GM21381 (cell line): ENCODE measurements around the gene SHQ1.

Experiments
- ATAC-seq: cut with Tn5 transposase; IDR thresholded peaks from one replicate; pipeline ENCODE4 v1.9.1; 2021; ENCODE audit warnings: mild to moderate bottlenecking, moderate library complexity; ENCODE audit not compliant: unreplicated experiment

Gene SHQ1

DNA sequence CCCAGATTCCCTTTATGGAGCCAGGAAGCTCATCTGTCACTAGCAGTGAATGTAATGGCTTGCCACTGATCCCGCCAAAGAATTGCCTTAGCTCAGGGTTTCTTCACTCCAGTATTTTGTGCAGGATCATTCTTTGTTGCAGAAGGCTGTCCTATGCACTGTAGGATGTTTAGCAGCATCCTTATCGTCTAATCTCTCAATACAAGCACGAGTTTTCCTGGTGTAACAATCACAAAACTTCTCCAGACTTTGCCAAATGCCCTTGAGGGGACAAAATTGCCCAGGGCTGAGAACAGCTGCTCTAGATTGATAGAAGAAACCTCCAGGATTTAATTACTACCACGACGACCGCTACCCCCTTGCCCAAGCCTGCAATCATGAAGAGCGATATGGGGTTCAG is 6.8 kb upstream of the SHQ1 start:
- ATAC-seq: no peak

DNA sequence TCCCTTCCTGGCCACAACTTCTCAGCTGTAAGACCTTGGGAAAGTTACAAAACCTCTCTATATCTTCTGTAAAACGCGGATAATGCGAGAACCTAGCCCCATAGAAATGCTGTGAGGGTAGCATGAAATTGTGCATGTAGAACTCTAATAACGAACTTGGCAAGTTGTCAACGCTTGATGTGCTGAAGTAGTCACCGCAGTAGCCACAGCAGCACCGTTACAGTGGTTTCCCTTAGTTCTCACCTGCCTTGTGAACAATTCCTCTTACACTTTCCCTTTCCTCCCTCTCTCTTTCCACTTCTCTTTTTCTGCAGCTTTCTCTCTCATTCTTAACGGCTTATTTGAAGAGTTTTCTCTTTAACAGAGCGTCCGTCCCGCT is 447 bp upstream of the SHQ1 start:
- ATAC-seq: peak; percentile 58

DNA sequence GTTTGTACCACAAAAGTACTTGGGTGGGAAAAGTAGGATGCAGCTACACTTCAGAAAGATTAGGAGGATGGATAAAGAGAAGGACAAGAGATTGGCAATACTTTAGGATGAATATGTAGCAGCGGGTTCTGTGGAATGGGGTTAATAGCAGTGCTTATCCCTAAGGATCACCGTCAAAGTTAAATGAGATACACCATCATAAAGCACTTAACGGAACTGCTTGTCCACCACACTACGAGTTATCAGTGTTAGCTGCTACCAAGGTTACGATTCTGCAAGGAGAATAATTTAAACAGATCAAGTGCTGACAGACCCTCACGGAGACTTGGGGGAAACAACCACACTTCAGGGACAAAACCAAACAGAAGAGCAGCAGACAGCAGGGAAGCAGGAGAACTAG is 963 bp downstream of the SHQ1 start:
- ATAC-seq: no peak

DNA sequence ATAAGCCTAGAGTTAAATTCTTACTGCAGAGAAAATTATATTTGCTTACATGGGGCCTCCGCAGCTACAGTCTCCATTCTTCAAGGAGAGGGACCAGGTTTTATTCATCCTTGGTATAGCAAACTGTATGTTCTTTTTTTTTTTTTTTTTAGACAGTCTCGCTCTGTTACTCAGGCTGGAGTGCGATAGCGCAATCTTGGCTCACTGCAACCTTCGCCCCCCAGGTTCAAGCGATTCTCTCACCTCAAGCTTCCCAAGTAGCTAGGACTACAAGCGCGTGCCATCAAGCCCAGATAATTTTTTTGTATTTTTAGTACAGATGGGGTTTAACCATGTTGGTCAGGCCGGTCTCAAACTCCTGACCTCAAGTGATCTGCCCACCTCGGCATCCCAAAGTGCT is 2.1 kb downstream of the SHQ1 start:
- no peak for ATAC-seq

DNA sequence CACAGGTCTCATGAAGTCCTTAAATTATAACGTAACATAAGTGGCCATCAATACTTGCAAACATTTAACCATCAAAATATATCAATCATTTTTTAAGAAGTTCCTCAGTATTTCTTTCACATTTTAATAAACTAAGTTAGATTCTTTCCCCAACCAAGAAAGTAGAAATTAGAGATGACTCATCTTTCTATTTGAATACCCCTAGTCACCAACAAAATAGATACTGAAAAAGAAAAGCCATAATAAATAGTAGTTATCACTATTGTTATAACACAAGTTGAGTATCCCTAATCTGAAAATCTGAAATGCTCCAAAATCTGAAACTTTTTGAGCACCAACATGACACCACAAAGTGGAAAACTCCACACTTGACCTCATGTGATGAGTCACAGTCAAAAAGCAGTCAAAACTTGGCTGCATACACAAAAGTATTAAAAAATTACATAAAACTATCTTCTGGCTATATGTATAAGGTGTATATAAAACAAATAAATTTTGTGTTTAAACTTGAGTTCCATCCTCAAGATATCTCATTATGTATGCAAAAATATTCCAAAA is 3.7 kb downstream of the SHQ1 start:
- no peak for ATAC-seq

DNA sequence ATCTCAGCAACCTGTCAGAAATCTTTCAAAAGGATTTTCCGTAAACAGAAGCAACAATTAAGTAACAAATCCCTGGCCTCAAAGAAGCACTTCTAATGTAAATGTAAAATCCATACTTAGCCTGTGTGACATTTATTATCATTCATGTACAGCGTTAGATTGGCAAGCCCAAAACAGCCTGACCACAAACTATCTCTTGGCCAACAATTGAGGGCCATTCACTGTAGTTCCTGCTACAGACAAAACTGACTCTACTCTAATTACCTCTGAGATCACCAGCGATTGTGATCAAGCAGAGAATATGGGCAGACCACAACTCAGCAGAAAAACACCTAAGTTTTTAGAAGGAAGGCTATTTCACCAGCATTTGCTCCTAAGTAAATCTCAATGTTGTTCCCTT is 9.2 kb downstream of the SHQ1 start:
- no peak for ATAC-seq

DNA sequence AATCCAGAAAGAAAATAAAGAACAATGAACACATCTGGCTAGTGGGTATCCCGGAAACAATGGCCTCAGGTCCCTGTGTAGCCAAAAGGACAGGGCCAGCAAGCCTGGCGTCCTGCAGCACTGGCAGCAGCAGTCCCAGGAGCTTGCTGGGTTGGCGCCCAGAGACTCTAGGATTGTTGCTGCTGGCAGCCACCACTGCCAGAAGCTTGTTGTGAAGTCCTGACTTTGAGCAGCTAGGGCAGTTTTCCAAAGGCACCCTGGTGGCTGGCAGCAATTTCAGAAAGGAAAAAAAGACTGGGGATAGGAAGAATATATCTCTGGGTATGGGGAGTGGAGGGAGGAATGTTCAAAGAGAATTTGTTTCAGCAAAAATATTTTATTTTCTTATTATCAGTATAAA is 11.3 kb downstream of the SHQ1 start:
- no peak for ATAC-seq

DNA sequence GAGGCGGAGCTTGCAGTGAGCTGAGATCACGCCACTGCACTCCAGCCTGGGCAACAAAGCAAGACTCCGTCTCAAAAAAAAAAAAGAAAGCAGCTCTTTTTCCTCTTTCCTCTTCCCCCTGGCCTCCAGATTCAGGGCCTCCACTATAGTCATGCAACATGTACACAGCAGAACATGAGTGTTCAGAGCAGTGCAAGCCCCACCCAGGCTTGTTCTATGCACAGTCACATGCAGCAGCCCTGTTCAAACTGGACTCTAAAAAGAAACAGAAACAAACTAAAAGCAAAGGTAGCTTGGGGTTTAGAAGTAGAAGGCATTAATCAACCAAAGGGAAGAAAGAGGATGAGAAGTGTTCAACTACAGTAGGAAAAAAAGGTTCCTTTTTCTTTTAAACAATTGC is 11.8 kb downstream of the SHQ1 start:
- no peak for ATAC-seq

DNA sequence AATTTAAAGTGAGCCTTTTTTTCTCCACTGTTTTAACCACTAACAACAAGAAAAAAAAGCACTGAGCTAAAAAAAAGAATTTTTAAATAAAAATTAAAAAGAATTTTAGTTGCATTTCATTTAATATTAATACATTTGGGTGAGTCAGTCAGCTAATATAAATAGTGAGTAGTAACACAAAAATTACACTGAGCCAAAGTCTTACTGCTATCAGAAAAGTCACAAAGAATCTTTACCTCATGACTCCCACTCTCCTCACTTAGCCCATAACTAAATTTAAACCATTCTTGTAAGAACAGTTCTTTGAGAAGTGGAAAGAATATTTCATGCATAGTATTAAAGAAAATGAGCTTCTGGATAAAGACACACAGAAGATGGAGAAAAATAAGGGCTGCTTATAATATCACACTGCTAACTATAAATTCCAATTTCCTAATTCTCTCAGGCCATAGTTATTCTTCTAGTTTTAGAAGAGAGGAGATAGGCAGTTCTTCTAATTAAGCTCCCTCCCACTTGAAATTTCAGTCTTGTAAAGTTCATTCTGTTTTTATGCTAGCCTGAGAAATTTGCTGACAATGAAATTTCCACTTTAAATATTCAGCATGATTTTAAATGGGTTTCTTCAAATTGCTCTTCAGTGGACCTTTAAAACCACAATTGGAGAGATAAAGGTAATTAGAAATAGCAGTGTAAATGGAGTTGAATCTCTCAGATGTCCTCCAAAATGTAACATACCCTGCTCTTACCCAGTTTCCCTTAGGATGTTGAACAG is 17.6 kb downstream of the SHQ1 start:
- ATAC-seq: no peak

DNA sequence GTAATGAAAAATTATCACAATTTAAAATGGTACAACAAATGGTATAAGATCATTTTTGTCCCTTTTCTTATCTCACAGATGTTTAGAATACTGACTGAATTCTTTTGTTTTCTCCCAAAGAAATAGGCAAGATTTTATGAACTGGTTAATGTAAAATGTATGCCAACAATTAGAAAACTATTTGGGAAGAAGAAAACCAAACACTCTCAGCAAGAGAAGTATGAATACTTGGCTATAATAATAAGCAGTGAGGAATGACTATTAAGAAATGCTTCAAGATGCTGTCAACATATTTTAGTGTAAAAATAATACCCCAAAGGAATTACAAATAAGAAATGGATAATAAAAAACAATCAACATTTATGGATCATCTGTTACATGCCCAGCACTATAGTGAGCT is 18.5 kb downstream of the SHQ1 start:
- ATAC-seq: no peak

DNA sequence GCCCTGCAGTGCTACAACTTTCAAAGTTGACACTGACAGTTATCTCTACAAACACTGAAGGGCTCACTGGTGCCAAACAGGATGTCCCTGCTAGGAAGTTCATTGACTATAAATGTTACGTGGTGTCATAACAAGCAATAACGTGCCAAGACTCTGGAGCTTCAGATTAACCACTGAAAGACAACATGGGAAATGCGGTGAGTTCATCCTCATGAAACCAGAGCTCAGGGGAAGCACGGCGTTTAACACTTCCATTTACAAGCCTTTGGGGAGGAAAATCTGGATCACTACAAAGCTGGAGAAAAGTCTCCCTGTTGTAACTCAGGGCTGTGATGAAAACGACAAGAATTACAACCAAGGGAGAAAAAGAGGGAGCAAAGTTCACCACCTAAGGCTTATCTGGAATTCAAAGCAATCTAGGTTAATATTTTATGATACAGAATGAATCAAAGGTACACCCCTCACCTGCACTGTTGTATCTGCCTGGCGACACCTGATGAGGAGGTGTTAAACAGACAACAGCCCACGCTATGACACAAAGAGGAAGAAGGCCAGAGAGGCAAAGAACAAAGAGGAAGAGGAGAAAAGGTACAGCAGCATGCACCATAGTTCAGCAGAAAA is 27.0 kb downstream of the SHQ1 start:
- ATAC-seq: peak; percentile 32

DNA sequence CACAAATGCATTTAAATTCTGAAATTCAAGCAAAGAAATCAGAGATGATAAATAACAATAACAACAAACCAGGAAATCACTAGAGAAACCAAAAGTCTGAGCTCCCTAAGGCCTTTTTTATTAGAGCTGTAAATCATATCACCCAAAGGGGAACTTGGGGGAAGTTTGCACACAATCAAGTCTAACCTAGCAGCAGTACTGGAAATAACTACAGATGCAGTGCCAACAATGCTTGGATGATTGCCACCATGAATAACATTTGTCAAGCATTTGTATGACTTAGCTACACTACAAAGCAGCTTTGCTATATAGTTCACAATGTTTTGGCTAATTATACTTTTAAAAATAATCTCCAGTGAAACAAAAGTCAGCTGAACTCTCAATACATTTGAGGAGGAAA is 27.8 kb downstream of the SHQ1 start:
- ATAC-seq: no peak

DNA sequence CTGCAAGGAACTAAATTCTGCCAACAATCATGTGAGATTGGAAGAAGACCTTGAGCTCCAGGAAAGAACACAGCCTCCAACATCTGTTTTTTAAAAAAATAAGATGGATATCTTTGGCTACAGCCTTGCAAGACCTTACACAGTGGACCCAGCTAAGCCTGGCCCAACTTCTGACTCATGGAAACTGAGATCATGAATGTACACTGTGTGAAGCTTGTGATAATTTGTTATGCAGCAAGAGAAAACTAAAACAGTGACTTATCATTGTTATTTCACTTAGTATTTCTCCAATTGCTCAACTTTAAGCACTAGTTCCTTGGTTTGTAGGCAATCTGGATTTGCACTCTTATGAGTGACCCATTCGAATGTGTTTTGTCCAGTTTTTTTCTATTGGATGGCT is 29.3 kb downstream of the SHQ1 start:
- ATAC-seq: no peak

DNA sequence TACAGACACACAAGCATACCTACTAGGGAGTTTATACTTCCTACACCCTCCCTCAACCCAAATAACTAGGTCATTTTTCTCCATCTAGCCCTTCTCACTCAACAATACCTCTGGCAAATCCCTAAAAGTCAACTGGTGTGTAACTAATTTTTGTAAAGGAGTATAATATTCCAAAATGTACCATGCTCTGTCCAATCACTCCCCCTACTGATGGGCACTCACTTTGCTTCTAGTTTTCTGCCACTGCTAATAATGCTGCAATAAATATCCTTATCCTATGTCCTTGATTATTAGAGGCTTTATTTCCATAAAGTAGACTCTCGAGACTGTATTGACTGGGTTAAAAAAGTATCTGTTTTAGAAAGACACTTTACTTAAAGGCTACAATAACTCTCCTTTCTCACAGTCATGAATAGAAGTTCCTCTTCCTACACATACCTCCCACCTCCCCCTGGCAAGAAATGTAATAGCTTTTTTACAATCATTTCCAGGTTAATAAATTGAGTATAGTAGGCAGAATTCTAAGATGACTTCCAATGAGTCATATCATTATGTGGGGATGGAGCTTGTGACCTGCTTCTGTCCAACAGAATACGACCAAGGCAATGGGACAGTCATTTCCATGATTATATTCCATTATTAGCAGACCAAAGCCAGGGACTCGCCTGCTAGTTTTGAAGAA is 30.0 kb downstream of the SHQ1 start:
- no peak for ATAC-seq

DNA sequence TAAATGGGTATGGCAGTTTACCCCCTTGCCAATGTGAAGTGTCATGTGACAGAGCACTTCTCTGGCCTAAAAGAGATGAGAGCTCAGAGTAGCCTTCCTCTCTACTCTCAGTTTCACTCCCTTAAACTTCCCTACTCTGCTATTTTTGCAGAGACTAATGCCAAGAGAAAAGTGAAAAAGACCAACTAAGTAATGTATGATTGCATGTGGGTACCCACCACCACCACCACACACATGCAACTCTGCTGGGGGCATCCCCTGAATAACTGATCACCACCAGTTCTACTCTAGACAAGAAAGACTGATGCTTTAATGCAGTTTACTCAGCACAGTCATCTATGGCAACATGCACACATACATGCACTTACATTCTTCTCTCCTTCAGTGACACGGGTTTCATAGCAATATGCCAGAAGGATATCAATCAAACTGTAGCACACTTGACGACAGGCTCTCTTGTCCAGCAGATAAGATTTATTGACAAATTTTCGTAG is 31.3 kb downstream of the SHQ1 start:
- peak; percentile 51 for ATAC-seq

DNA sequence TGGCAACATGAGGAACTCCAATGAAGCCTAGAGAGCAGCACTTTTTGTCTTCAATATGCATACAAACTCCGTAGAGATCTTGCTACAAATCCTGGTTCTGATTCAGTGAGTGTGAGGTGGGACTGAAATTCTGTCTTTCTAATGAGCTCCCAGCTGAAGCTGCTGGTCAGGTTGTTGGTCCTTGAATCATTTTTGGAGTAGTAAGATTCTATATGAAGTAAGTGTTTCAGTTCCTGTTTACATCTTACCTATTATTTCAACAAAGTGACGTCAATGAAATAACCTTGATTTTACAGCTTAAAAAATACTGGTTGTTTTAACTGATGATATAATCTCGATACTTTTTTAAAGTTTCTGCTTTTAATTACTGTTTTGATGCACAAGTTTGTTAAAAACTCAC is 33.9 kb downstream of the SHQ1 start:
- no peak for ATAC-seq

DNA sequence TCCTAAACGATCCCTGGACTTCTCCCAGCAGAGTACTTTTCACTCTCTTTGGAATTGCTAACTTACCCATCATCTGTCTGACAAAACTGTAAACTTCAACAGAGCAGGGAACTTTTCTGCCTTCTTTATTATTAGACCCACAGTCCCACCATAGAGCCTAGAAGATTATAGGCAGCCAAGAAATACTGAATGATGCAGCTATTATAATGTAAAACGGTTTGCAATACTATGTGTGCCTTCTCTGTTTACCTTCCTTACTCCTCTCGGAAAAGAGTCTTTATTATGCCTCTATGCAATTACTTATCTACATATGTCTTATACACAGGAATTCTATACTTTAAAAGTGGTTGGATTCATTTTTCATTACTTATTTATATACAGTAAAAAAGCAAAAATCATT is 36.0 kb downstream of the SHQ1 start:
- no peak for ATAC-seq

DNA sequence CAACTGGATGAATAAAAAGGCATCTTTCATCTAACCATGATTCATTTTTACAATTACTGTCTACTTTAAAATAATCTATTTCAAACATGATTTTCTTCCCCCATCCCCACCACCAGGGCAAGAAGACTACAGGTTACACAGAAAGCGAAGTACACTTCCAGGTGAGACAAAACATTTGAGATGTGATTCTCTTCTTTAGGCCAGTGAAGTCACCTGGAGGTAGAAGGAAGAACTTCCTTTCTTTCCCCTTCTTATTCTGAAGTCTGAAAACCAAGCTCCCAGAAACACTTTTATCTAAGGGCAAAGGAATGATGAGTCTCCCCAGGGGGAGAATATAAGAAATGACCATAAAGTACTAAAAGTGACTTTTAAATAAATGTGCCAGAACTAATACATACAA is 36.7 kb downstream of the SHQ1 start:
- ATAC-seq: no peak

DNA sequence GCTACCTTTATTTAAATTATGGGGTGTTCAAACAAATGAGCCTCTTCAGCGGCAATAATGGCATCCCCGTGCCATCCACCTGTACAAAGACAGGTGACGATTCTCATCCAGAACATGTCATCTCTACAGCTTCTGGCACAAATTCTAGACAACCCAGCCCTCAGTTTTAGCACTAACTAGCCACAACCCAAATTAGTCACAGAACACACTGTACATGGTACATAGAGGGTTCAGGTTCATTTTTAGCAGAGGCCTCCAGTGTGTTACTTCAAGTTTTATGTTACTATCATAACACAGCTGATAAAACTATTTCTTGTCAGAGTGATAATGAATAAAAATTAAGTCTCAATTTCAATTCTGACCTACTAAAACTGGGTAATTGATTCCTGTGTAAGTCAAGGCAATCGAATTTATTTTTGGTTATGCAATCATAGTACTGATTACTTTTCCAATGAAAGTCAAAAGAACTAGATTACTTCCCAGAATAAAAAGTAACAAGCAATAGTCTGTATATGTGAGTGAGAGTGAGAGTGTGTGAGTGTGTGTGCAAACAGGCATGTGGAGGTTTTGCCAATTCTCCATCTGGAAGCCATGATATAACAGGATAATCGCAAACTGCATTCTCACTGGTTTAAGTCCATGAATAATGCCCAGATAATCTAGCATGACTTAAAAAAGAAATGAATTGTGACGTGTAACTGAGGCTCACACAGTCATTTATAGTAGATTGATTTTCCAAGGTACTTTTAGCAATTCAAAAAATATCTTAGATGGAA is 37.4 kb downstream of the SHQ1 start:
- no peak for ATAC-seq

DNA sequence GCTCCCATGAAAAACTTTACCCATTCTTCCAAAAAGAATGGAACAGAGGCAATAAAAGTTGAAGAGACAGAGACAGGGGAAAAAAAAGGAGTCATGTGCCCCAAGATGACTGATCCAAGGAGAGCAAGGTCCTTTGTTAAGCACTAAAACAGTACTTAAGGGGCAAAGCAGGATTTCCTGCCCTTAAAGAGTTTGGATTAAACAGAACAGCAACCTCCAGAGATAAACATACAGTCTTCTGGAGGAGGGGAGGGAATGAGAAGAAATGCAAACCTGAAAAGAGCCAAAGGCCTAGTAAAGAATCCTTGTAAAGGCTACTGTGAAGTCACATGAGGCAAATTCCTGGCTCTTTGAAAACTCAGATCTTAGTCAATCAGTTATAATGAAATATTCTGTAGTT is 38.2 kb downstream of the SHQ1 start:
- ATAC-seq: no peak

DNA sequence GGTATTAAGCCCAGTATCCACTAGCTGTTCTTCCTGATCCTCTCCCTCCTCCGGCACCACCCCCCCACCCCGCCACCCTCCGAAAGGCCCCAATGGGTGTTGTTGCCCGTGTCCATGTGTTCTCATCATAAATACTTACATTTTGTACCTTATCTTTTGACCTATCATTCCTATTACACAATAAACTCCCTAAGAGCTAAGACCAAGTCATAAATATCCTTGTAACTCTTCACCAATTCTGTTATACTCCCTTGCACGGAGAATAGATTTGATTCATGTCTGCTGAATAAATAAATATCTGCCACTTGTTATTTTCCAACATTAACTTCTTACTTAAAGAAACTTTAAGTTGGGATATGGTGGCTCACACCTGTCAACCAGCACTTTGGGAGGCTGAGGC is 43.9 kb downstream of the SHQ1 start:
- no peak for ATAC-seq
